ENCODE results near the gene HCFC2.
"Not testable (repeated sequence)": the region's sequence is repeated elsewhere in the genome, so short reads cannot be mapped to it uniquely, and the experiment has no call there.

GRCh38 chr12:104036143-104036542 is 28.2 kb upstream of the HCFC2 start:
- not testable (repeated sequence) for TF ChIP-seq CTCF (optimal IDR thresholded peaks at IDR 0.05 in 1 of 3, IDR thresholded peaks at IDR 0.05 in 1 of 3, conservative IDR thresholded peaks at IDR 0.05 in 1 of 3; ENCODE audit: extremely low read depth in 1 of 3, insufficient read depth in 2 of 3, low read length in 3 of 3); EZH2 (IDR thresholded peaks at IDR 0.05; ENCODE audit: low read length)

Measured in keratinocyte (primary cell).